ENCODE measurements around the gene RBSN. TPM values are rescaled to one million over a fixed set of nuclear protein-coding genes. Genes with fewer than 3 reads are reported as not detected.
A peak's percentile ranks its signal among the peaks of the same experiment; 100 is the strongest.

Gene RBSN
- total and polyA plus RNA-seq, 12 donors, result 5.7 to 33.9 (median 23.9) TPM

GRCh38 chr3:15064835-15065549, 34.0 kb downstream of the RBSN start, which contains the start of gene MRPS25:
Gene MRPS25, minus strand, starts transcription at chr3:15065315. Its CDS starts 121 bp downstream, at chr3:15065194.
- peak within 1 kb of the TSS; percentile 65 to 81 (median 76) for H3K4me3 ChIP-seq
- TF ChIP-seq CTCF (IDR thresholded peaks at IDR 0.05), result no peak
- TF ChIP-seq POLR2A (IDR thresholded peaks at IDR 0.05), result peak; percentile 71 to 87
- peak; percentile 88 to 95 (median 92) for DNase-seq
- peaks cover 9 to 19% of the 10 kb centered on the region in 2 donors for H3K4me1 ChIP-seq (replicated peaks in 1 of 2)
- no peaks in the 10 kb centered on the region for H3K9me3 ChIP-seq (replicated peaks in 1 of 3)
- no peaks in the 10 kb centered on the region for H3K27me3 ChIP-seq
- intact Hi-C loops (cut with DNase I), result no loop called here
- WGBS, 4 donors, result 0 to 4% (median 1%) methylated on average over 9 to 69 of the region's 69 CpGs
- H3K36me3 ChIP-seq (replicated peaks in 1 of 2), result no peaks in the 10 kb centered on the region
- peak within 1 kb of the TSS; percentile 53 to 89 (median 77) for H3K27ac ChIP-seq

- TF ChIP-seq POLR2A (IDR thresholded peaks at IDR 0.05) (no peak), CTCF (IDR thresholded peaks at IDR 0.05) (no peak)
- DNase-seq, result peak in 3 of 7 donors; percentile 28 to 37 (median 35)
Observed at GRCh38 chr3:15064299-15064834, 34.6 kb downstream of the RBSN start.

GRCh38 chr3:15063656-15064286, 35.2 kb downstream of the RBSN start:
- WGBS, 4 donors, result 88 to 92% (median 89%) methylated on average over 7 to 13 of the region's 13 CpGs
- Histone ChIP-seq H3K27ac (no peak overlapping the region), H3K4me3 (peak overlapping the region in 2 of 4 donors; percentile 65 to 73), H3K4me1 (replicated peaks in 1 of 2) (peaks cover 9 to 19% of the 10 kb centered on the region in 2 donors), H3K36me3 (replicated peaks in 1 of 2) (peaks cover 0 to 5% of the 10 kb centered on the region in 2 donors), H3K27me3 (no peaks in the 10 kb centered on the region), H3K9me3 (replicated peaks in 1 of 3) (no peaks in the 10 kb centered on the region)
- TF ChIP-seq POLR2A (IDR thresholded peaks at IDR 0.05) (no peak), CTCF (IDR thresholded peaks at IDR 0.05) (no peak)
- intact Hi-C loops (cut with DNase I), result no loop called here
- no peak for DNase-seq

More at GRCh38 chr3:15064299-15064834, 34.6 kb downstream of the RBSN start:
- intact Hi-C loops (cut with DNase I), result no loop called here
- 1% methylated on average over 22 to 25 of the region's 25 CpGs for WGBS, 4 donors
- Histone ChIP-seq H3K9me3 (replicated peaks in 1 of 3) (no peaks in the 10 kb centered on the region), H3K27me3 (no peaks in the 10 kb centered on the region), H3K4me3 (peak overlapping the region; percentile 65 to 81 (median 76)), H3K4me1 (replicated peaks in 1 of 2) (peaks cover 9 to 19% of the 10 kb centered on the region in 2 donors), H3K27ac (peak overlapping the region in 4 of 5 donors; percentile 70 to 89 (median 79)), H3K36me3 (replicated peaks in 1 of 2) (no peaks in the 10 kb centered on the region)

GRCh38 chr3:15063238-15063637, 35.7 kb downstream of the RBSN start:
- intact Hi-C loops (cut with DNase I), result no loop called here
- Histone ChIP-seq H3K27ac (no peak overlapping the region), H3K36me3 (replicated peaks in 1 of 2) (peaks cover 0 to 10% of the 10 kb centered on the region in 2 donors), H3K4me1 (replicated peaks in 1 of 2) (peaks cover 9 to 19% of the 10 kb centered on the region in 2 donors), H3K9me3 (replicated peaks in 1 of 3) (no peaks in the 10 kb centered on the region), H3K27me3 (no peaks in the 10 kb centered on the region), H3K4me3 (no peak overlapping the region)
- DNase-seq, result peak in 1 of 7 donors; percentile 9
- TF ChIP-seq POLR2A (IDR thresholded peaks at IDR 0.05) (no peak), CTCF (IDR thresholded peaks at IDR 0.05) (no peak)
- WGBS, 4 donors, result 86 to 93% (median 89%) methylated on average over 4 of the region's 4 CpGs

Data from adrenal gland (tissue), 12 donors.